HuH-7 (cell line): ENCODE data around the gene ZNF280A.

Experiments used
- DNase-seq: peaks from one replicate; pipeline ENCODE4 v3.0.0; 2011; ENCODE audit warnings: low spot score

The ZNF280A gene, protein sequence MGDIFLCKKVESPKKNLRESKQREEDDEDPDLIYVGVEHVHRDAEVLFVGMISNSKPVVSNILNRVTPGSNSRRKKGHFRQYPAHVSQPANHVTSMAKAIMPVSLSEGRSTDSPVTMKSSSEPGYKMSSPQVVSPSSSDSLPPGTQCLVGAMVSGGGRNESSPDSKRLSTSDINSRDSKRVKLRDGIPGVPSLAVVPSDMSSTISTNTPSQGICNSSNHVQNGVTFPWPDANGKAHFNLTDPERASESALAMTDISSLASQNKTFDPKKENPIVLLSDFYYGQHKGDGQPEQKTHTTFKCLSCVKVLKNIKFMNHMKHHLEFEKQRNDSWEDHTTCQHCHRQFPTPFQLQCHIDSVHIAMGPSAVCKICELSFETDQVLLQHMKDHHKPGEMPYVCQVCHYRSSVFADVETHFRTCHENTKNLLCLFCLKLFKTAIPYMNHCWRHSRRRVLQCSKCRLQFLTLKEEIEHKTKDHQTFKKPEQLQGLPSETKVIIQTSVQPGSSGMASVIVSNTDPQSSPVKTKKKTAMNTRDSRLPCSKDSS

DNA sequence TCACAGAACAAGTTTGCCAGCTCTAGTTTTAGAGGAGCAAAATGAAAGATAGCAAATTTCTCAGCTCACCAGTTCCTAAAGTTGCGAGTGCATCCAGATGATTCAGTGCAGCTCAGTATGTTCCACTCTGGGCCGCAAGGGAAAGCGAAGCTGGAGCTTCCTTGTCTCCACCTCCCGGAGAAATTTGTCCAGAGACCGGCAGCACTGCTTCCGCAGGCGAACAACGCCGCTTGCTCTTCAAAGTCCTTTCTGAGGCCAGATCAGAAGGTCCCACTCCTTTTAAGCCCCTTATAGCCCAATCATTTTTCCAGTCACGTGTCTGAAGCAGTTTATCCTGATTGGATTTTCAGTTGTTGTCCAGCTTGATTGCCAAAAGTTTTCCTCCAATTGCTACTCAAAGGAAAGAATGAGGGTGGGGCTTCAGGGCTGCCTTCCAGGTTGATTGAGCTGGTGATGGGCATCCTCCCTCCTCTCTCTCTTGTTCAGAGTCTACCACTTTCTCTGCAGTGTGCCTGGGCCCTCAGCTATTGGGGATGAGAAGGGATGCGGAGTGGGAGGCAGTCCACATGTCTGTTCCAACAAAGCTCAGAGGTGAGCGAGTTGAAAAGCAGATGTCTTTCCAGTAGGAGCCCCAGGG, at the start of gene ZNF280A:
TSS of gene ZNF280A (minus strand) at position 251 of the 637 bp plus-strand sequence. CDS start 4,640 bp downstream, outside the sequence.
- peak; percentile 91 for DNase-seq

DNA sequence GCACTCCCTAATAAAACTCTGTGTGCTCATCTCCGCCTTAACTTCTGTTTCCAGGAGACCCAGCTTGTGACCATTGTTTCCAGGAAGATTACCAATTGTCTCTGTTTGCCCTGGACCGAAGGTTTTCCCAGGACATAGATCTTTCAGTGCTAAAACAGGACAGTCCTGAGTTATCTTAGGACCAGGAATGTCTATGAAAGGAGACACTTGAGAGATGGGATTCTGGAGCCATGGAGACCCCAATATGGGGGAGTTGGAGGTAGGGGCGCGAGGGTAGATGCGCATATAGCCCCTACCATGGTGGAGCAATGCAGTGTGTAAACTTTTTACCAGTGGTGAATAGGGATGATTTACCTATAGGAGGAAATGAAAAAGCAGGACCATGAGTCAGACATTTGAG, 49.1 kb upstream of the ZNF280A start:
- no peak for DNase-seq

DNA sequence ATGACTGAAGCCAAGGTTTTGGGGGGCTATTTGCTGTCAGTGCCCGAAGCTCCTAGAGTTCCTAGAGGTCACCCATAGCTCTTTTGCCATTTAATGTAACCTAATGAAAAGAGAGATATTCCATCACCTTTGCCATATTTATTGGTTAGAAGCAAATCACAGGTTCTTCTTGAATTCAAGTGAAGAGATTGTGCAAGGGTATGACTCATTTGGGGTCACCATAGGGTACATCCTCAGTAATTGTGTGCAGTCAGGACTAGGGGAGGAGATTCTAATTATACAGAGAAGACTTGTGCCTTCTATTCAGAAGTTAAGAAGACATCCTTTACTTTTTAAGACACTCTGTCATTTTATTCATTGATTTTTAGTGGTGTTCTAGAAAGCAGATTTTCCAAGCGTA, 45.9 kb upstream of the ZNF280A start:
- DNase-seq: no peak

DNA sequence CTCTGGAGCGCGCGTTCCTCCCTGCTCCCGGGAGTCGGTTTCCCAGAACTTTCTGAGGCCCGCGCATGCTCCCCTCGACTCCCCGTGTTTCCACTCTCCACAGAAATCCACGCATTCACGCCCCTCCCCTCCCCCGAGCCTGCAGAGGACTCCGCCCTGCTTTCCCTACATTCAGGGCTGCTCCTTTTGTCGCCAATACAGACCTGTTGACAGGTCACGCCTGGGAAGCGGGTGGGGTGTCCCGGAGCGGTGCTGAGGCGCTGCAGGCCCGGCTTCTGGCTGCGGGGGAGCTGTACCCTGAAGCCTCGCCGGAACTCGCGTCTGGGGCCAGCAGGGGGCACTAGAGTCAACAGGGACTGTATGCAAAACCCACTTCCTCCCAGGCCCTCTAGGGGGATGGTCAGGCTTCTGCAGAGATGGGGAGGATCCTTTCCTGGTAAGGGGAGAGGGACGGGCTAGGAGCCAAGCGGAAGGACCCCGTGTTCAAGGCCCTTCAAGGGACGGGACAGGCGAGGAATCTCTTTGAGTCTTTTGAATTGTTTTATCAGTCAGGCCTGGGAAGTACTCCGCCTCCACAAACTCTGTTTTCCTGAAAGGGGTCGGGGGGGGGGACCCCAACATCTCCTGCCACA, 39.0 kb upstream of the ZNF280A start, which contains the start of gene PRAME:
TSS of gene PRAME (minus strand) at position 294 of the 632 bp plus-strand sequence. CDS start 2,433 bp downstream, outside the sequence.
- peak; percentile 93 for DNase-seq

DNA sequence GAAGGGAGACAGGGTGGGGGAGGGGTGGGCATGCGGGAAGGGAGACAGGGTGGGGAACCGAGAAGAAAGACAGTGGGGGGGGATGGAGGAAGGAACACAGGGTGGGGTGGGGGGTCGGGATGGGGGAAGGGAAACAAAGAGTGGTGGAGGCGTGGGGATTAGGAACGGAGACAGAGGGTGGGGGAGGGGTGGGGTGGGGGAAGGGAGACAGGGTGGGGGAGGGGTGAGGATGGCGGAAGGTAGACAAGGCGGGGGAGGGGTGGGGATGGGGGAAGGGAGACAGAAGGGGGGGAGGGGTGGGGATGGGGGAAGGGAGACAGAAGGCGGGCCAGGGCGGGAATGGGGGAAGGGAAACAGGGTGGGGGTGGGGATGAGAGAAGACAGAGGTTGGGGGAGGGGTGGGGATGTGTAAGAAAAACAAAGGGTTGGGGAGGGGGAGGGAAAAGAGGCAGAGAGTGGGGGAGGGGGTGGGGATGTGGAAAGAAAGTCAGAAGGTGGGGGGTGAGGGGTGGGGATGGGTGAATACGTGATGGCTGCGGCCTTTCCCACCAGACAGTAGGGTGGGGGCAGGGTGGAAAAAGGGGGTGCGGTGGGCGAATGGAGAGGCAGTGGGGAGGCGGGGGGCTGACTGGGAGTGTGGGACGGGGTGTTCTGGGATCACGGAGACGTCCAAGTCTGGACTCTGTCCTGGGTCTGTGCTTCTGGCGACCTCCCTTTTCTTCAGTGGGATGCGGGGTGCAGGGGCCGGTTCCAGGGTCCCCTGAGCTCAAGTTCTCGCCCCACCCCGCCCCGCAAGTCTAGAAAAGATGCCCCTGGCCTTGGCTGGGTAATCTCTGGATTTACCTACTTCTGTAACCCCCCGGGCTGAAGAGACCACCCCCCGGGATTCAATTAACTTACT, 38.3 kb upstream of the ZNF280A start:
- DNase-seq: no peak

DNA sequence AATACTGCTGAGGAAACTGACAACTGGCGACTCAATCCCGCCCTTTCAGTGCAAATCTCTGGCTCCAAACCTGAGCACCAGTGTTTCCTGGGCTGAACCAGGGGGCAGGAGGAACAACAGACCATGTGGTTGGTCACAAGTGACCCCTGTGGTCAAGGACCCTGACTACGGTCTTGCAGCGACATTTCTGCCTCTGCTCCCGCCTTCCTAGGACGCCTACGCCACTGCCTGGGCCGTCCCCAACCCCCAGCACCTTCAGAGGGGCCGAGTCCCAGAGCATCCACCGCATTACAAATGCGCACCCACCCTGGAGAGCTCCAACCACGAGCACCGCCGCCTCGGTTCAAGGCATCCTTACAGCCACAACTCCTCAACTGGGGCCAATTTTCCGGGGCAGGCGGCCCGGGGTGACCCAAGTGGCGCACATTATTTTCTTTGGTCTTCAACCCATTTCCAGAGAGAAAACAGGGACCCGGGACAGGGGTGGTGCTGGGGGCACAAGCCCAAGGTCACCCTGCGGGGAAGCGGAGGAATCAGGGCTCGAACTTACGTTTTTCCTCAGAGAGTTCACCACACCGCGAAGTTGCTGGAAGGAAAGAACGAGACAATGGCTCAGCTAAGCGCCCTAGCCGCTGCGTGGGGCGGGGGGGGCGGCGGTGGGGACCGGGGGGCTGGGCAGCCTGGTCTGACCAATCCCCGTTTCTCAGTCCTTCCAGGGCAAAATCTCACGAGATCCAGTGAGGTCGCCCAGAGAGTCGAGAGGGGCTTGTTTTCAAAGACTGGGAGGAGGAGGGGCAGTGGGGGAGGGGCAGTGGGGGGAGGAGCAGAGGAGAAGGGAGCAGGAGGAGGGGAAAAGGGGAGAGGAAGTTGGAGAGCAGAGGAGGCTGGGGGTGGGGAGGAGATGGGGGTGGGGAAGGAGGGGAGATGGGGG, 37.2 kb upstream of the ZNF280A start:
- DNase-seq: no peak

DNA sequence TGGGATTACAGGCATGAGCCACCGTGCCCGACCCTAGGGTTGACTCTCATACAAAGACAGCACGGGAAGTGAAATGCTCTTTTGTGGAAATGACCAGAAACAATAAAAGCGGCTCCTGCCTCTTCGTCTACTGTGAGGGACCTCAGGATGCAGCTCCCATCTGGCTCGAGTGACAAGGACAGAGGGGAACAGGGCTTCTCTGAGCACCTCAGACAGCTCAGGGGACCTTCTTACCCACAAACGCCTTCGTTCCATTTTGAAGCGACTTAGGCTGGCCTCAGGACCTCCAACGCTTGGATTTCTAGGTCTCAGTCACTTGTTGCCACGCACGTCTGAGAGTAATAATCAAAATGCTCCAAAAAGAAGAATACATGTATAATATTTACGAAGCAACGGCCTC, 36.5 kb upstream of the ZNF280A start:
- no peak for DNase-seq

DNA sequence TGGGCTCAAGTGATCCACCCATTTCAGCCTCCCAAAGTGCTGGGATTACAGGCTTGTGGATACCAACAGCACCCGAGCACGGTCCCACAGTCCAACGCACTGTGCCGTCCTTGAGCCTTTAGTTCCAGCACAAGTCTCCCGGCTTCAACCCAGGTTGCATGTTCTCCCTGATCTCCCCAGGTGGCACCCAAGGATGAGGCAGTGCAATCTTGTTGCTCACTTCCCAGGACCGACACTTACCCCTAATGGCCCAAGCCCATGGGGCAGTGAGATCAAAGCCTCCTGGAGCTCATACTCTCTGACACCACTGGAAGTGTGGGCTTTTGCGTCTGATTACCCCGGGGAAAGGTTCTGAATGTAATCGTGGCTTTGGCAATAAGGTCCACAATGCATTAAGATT, 35.5 kb upstream of the ZNF280A start:
- DNase-seq: no peak

DNA sequence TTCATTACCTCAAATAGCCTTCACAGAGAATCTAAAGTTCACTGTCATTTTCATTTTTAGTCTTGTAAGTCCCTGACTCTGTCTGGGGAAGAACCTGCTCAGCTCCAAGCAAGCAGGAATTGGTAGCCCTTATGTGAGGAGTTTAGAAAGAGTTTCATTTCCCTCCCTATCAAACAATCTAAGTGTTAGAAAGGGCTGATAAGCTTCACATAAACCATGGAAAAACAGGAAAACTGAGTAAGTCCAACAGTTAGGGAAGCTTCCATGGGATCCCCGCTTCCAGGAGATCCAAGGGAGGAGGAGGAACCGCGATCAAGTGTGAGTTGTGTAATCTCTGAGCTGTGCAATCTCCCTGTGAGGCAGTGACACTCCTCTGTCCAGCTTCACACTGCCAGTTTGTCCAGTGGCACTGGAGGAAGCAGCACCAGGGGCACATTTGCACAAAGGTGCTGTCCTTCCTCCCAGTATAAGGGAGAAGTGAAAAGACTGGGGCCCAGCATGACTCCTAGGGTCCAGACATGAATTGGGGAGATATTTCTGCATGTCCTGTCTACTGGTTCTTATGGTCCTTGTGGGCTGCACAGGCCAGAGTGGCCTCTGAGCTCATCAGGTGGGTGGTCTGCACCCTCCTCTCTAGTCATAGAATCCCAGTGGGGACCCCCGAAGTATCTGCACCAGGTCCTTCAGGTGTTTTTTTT, 34.7 kb upstream of the ZNF280A start:
- no peak for DNase-seq

DNA sequence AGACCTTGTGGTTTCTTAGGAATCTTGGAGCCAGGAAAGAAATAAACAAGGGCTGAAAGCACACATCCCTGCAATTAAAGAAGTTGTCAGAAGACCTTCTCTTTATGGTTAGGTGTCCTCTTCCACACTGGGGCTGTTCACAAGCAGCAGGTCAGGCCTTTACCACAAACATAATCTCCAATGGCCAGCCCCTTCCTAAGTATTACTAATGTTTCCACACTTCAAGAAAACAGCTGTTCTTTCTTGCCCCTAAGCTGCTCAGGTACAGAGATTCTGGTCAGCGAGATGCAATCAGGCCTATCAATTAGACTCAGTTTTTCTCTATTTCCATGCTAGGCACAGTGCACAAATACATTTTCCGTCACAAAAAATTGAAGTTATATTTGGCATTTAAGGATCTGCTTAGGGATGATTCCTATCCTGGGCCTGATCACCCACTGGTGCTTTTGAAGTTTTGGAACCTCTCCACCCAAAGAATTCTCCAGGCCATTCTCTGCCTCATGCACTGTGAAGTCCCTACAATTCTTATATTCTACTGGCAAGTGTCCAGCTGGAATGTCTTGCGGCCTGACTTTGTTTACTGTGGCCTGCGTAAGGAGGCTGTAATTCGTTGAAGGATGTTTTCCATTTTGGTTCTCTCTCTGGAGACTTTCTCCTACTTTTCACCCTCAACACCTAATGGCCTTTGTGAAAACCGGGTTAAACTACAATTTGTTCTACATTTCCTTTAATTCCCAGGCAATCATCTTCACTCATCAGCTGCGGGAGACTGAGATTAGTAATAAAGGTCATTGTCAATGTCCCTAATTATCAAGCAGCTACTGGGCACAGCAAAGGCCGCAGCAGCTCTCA, 33.9 kb upstream of the ZNF280A start:
- no peak for DNase-seq

DNA sequence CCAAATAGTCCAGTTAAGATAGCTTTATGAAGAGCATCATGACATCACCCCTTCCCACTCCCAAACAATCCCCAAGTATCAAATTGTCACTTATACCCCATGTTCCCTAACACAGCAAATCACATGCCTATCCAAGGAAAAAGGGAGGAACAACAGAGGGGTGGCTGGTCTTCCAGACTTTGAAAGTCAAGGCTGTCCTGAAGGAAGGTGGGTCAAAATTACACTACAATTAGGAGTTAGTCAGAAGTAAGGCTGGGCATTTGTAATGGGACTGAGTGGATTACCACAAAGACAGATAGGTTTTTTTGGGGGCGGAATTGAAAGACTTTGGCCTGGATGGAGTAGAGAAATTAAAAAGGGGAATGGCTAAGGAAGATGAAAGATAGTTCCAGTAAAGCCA, 33.1 kb upstream of the ZNF280A start:
- no peak for DNase-seq

DNA sequence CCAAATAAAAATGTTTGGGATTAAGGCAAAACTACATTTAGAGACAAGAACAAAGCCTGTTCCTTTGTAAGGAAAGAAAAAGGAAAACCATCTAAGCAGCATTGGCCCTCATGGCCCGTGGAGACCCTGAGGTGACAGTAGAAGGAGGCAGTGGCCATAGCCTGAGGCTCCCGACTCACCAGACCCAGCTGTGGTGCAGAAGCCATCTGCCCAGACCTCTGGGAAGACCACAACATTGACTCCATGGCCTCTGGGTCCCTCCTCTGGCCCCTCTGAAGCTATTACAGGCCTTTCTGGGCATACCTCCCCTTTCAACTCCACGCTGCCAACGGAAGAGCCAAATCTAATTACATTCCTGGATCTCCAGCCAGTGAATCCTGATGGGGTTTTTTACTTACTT, 32.6 kb upstream of the ZNF280A start:
- DNase-seq: no peak

DNA sequence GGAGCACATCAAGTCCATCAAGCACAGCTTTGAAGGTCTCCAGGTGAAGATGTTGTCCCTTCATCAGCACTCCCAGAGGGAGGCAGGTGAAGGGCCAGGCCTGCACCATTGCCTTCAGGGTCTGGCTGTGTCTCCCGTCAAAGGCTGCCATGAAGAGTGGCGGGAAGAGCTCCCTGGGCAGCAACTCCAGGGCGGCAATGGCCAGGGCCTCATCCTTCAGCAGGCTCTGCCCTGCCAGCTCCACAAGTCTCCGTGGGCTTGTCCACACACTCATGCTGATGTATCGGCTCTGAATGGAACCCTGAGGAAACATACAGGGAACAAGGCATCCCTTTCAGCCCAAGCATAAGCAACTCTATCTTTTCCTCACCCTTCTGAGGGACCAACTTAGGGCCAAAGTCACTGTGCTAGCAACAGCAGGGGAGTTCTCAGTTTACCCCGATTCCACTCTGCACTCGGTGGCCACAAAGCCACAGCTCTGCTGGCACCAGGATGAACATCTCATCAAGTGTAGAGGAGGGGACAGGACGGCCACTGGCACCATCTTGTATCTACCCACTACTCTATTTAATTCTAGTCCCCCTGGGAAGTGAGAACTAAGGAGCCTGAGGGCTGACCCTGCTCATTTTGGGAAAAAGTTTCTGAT, 30.8 kb upstream of the ZNF280A start:
- no peak for DNase-seq

DNA sequence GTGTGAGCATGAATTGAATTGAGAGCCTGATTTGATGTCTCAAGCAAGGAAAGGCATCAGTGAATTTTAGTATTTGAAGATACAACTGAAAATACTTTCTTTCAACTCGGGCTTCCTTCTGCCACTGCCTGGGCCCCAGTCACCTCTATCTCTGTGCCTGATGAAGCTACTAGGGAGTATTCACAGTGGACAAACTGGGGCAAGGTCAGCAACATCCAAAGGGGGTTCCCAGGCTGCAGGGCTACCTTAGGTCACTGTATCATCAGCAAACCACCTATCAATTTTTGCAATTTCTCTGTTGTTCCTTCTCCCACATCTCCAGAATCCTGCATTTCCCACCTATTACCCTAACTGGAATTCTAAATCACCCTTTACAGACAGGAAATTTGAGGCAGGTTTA, 28.8 kb upstream of the ZNF280A start:
- DNase-seq: no peak

DNA sequence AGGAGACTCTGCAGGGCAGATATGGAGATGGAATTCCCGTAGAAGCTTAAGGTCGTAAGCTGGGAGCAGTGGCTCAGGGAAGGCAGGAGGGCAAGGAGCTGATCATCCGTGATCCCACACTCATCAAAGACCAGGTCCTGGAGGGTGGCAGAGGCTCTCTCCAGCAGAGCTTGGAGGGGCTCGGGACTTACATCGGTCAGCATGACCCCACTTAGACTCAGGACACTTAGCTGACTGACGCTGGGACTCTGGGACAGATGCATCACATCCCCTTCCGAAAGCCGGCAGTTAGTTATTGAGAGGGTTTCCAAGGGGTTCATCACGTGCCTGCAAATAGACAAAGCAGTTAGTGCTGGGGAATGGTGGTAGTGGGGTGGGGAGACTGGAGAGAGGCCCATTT, 28.2 kb upstream of the ZNF280A start:
- DNase-seq: no peak

DNA sequence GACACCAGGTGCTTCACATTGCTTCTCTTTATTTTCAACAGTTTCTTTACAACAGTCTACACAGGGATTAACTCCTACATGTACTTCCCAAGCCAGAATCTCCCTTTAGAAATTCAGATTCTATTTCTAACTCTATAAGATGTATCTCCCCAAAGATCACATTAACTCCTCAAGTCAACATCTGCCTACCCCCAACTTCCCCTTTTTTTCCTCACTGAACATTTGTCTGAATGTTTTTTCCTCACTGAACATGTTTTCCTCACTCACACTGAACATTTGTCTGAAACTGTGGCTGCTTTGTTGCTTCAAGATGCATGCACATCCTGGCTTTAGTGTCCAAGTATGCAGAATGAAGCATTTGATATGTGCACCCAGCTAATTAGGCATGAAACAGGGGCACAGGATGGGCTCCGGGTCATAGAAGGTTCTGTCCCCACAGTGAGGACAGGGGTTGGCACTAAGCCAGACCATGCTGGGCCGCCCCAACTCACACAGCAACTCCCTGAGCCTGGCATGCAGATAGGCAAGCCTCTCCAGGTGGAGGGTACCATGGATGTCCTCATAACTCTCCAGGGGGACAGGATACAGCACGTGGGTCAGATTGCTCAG, 27.7 kb upstream of the ZNF280A start:
- DNase-seq: no peak

DNA sequence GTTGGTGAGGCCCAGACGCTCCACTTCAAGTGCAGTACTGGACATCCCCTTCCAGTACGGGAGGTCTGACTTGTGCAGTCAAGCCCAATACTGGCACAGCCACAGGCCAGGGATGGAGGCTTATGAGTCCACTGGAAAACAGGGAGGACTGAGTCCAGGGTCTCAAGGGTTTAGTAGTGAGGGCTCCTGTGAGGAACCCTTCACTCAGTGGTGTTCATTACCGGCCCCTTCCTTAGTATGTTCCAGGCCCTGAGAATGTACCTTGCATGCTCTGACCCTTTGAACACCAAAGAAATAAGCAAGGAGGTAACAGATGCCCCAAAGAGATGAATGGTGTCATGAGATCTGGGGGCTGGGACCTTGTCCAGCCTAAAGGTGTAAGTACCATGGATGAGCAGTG, 27.2 kb upstream of the ZNF280A start:
- no peak for DNase-seq

DNA sequence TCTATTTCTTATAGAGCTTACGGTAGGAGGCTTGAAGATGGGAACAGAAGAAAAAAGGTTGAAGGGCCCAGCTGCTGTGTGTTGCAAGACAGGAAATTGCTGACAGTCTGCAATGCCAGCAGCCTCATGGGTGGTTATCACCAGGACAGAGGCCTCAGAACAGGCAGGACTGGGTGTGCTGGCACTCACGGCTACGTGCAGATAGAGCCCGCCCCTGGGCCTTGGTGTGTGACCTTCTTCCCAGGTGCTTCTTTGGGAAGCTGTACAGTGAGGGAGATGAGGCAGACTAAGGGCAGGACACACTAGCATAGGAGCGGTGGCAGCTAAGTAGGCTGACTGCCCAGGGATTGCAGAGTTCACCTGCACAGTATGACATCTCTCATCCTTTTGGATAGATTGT, 26.4 kb upstream of the ZNF280A start:
- no peak for DNase-seq
